NOMO-1 treated with DMSO at 0.1 percent for 48 hours (cell line): ENCODE measurements around the gene UGT1A6.
"Not testable (repeated sequence)": the region's sequence is repeated elsewhere in the genome, so short reads cannot be mapped to it uniquely, and the experiment has no call there.

Experiments used
- DNase-seq: peaks from one replicate; lab custom pipeline; 2025; ENCODE audit not compliant: unreplicated experiment; lab: John Stamatoyannopoulos, UW

UGT1A6 gene

GRCh38 chr2:233692648-233693047 is at the start of gene UGT1A6:
Gene UGT1A6 (plus strand): TSS chr2:233692890. CDS start chr2:233693005, 115 bp downstream.
- no peak for DNase-seq

- no peak for DNase-seq
Observed at GRCh38 chr2:233643128-233643527, 49.6 kb upstream of the UGT1A6 start.

- DNase-seq: not testable (repeated sequence)
Observed at GRCh38 chr2:233646033-233646432, 46.7 kb upstream of the UGT1A6 start.

GRCh38 chr2:233650981-233651380 is 41.7 kb upstream of the UGT1A6 start:
- no peak for DNase-seq

GRCh38 chr2:233651430-233651829 is 41.3 kb upstream of the UGT1A6 start:
- DNase-seq: no peak

- no peak for DNase-seq
Observed at GRCh38 chr2:233654501-233654900, 38.2 kb upstream of the UGT1A6 start.

GRCh38 chr2:233655043-233655442 is 37.6 kb upstream of the UGT1A6 start:
- DNase-seq: no peak

GRCh38 chr2:233655943-233656342 is 36.7 kb upstream of the UGT1A6 start:
- DNase-seq: not testable (repeated sequence)

- DNase-seq: no peak
Observed at GRCh38 chr2:233656443-233656842, 36.2 kb upstream of the UGT1A6 start.

GRCh38 chr2:233658610-233659009 is 34.1 kb upstream of the UGT1A6 start:
- no peak for DNase-seq

GRCh38 chr2:233663911-233664310 is 28.8 kb upstream of the UGT1A6 start:
- DNase-seq: no peak

GRCh38 chr2:233668605-233669260 is 24.0 kb upstream of the UGT1A6 start:
- no peak for DNase-seq

GRCh38 chr2:233671290-233672161 is 21.2 kb upstream of the UGT1A6 start, which contains the start of gene UGT1A9:
Gene UGT1A9 (plus strand): TSS chr2:233671898. CDS start chr2:233671935, 37 bp downstream.
- DNase-seq: no peak

GRCh38 chr2:233672886-233673285 is 19.8 kb upstream of the UGT1A6 start:
- DNase-seq: peak; percentile 18

GRCh38 chr2:233673896-233674295 is 18.8 kb upstream of the UGT1A6 start:
- no peak for DNase-seq

GRCh38 chr2:233674314-233674713 is 18.4 kb upstream of the UGT1A6 start:
- no peak for DNase-seq

- DNase-seq: no peak
Observed at GRCh38 chr2:233674995-233675394, 17.7 kb upstream of the UGT1A6 start.

GRCh38 chr2:233676046-233676445 is 16.6 kb upstream of the UGT1A6 start:
- no peak for DNase-seq

- no peak for DNase-seq
Observed at GRCh38 chr2:233679196-233679595, 13.5 kb upstream of the UGT1A6 start.

- DNase-seq: no peak
Observed at GRCh38 chr2:233680361-233681045, 12.2 kb upstream of the UGT1A6 start.

- DNase-seq: no peak
Observed at GRCh38 chr2:233681521-233682099, 11.1 kb upstream of the UGT1A6 start, which contains the start of gene UGT1A7. Gene UGT1A7 (plus strand): TSS chr2:233681901. CDS start chr2:233681938, 37 bp downstream.
